GM12801 (cell line): Measurements from ENCODE around the gene CRYGN.

Experiments used
- CTCF ChIP-seq: IDR thresholded peaks from one replicate; pipeline ENCODE4 v1.5.1; 2011; ENCODE audit warnings: control low read depth; ENCODE audit not compliant: insufficient read length; ENCODE audit errors: extremely low read depth

Gene CRYGN

GRCh38 chr7:151394076-151395035 lies 45.6 kb downstream of the CRYGN start:
- no peak for TF ChIP-seq CTCF

- no peak for TF ChIP-seq CTCF
These were observed 46.6 kb downstream of the CRYGN start for GRCh38 chr7:151393031-151393977.

- no peak for TF ChIP-seq CTCF
These were observed 47.5 kb downstream of the CRYGN start for GRCh38 chr7:151392426-151392825.

GRCh38 chr7:151392002-151392401 lies 47.9 kb downstream of the CRYGN start:
- TF ChIP-seq CTCF: no peak

GRCh38 chr7:151391358-151391730 lies 48.6 kb downstream of the CRYGN start:
- no peak for TF ChIP-seq CTCF

GRCh38 chr7:151390598-151391357 lies 49.2 kb downstream of the CRYGN start:
- no peak for TF ChIP-seq CTCF
